ENCODE measurements around the gene CTXN1. TPM values are rescaled to one million over a fixed set of nuclear protein-coding genes. Genes with fewer than 3 reads are reported as not detected.

CTXN1 gene
- total and polyA plus RNA-seq, 2 donors (not counting 1 experiment from before 2014, with no cell fraction given): not detected

- no peak for DNase-seq
- no peak for ATAC-seq (ENCODE audit: low read depth)
- CTCF ChIA-PET: interaction anchor here (1.0 to 1.5 kb wide), 5 partner anchors 17 to 356 kb away, joined by 3 to 5 read pairs (median 5); no protein-coding TSS in a partner anchor
- Histone ChIP-seq H4K20me1 (ENCODE audit: control insufficient read depth, insufficient read depth, low read length, poor library complexity, severe bottlenecking) (peaks cover 43% of the 10 kb centered on the region), H3K27ac (ENCODE audit: low read length in 2 of 2) (no peak overlapping the region), H3K4me1 (ENCODE audit: control insufficient read depth in 2 of 2, insufficient read depth in 2 of 2, low read length in 2 of 2) (peaks cover 28 to 34% of the 10 kb centered on the region in 2 donors), H3K79me2 (ENCODE audit: control insufficient read depth, insufficient read depth, low read length) (peaks cover 5% of the 10 kb centered on the region), H3K9ac (ENCODE audit: low read length) (no peak overlapping the region), H3K27me3 (replicated peaks in 1 of 4; ENCODE audit: control extremely low read depth in 1 of 4, control insufficient read depth in 3 of 4, insufficient read depth in 4 of 4, low read length in 3 of 4) (peaks cover 0 to 5% (median 2%) of the 10 kb centered on the region in 4 experiments), H3K4me3 (ENCODE audit: control extremely low read depth in 1 of 5, extremely low read depth in 1 of 5, insufficient read depth in 1 of 5, low read depth in 2 of 5, low read length in 4 of 5) (no peak overlapping the region), H3K4me2 (replicated peaks; ENCODE audit: low read depth, low read length, poor library complexity, severe bottlenecking) (no peak overlapping the region), H2AFZ (ENCODE audit: insufficient read depth, low read depth, low read length, poor library complexity, severe bottlenecking) (no peak overlapping the region), H3K36me3 (replicated peaks in 1 of 2; ENCODE audit: control extremely low read depth in 1 of 2, control insufficient read depth in 1 of 2, extremely low read depth in 1 of 2, insufficient read depth in 2 of 2, low read length in 1 of 2) (peaks cover 0 to 13% of the 10 kb centered on the region in 2 experiments), H3K9me3 (ENCODE audit: control extremely low read depth in 1 of 3, control insufficient read depth in 2 of 3, insufficient read depth in 1 of 3, low read length in 2 of 3) (peaks cover 0 to 5% (median 0%) of the 10 kb centered on the region in 3 donors)
- H3K4me3 Mint-ChIP-seq: peak overlapping the region; percentile 73
- TF ChIP-seq CTCF (IDR thresholded peaks at IDR 0.05) (no peak), EZH2 (IDR thresholded peaks at IDR 0.05; ENCODE audit: borderline replicate concordance, insufficient read depth, low read depth, low read length, poor library complexity, severe bottlenecking) (no peak)
- WGBS (ENCODE audit: insufficient coverage): 91% methylated on average over 12 of the region's 12 CpGs
- H3K27me3 Mint-ChIP-seq: peaks cover 8% of the 10 kb centered on the region
- H3K4me1 Mint-ChIP-seq: peaks cover 38% of the 10 kb centered on the region
- no peaks in the 10 kb centered on the region for H3K9me3 Mint-ChIP-seq (ENCODE audit: insufficient read depth)
- intact Hi-C loops (cut with micrococcal nuclease): no loop called here
- POLR2A ChIA-PET: no interaction called here
- peak overlapping the region; percentile 37 for H3K27ac Mint-ChIP-seq
Measured at GRCh38 chr19:7924241-7924640, 1.7 kb downstream of the CTXN1 start.

- Histone ChIP-seq H3K36me3 (replicated peaks in 1 of 2; ENCODE audit: control extremely low read depth in 1 of 2, control insufficient read depth in 1 of 2, extremely low read depth in 1 of 2, insufficient read depth in 2 of 2, low read length in 1 of 2) (peaks cover 0 to 13% of the 10 kb centered on the region in 2 experiments), H3K27ac (ENCODE audit: low read length in 2 of 2) (no peak overlapping the region), H3K27me3 (replicated peaks in 1 of 4; ENCODE audit: control extremely low read depth in 1 of 4, control insufficient read depth in 3 of 4, insufficient read depth in 4 of 4, low read length in 3 of 4) (peaks cover 0 to 12% (median 8%) of the 10 kb centered on the region in 4 experiments), H3K4me3 (ENCODE audit: control extremely low read depth in 1 of 5, extremely low read depth in 1 of 5, insufficient read depth in 1 of 5, low read depth in 2 of 5, low read length in 4 of 5) (no peak overlapping the region), H3K4me2 (replicated peaks; ENCODE audit: low read depth, low read length, poor library complexity, severe bottlenecking) (no peak overlapping the region), H3K9ac (ENCODE audit: low read length) (no peak overlapping the region), H3K4me1 (ENCODE audit: control insufficient read depth in 2 of 2, insufficient read depth in 2 of 2, low read length in 2 of 2) (peaks cover 35 to 41% of the 10 kb centered on the region in 2 donors), H2AFZ (ENCODE audit: insufficient read depth, low read depth, low read length, poor library complexity, severe bottlenecking) (no peak overlapping the region), H3K79me2 (ENCODE audit: control insufficient read depth, insufficient read depth, low read length) (peaks cover 5% of the 10 kb centered on the region), H4K20me1 (ENCODE audit: control insufficient read depth, insufficient read depth, low read length, poor library complexity, severe bottlenecking) (peaks cover 48% of the 10 kb centered on the region), H3K9me3 (ENCODE audit: control extremely low read depth in 1 of 3, control insufficient read depth in 2 of 3, insufficient read depth in 1 of 3, low read length in 2 of 3) (peaks cover 0 to 11% (median 0%) of the 10 kb centered on the region in 3 donors)
- no peak overlapping the region for H3K27ac Mint-ChIP-seq
- peaks cover 8% of the 10 kb centered on the region for H3K27me3 Mint-ChIP-seq
- H3K4me1 Mint-ChIP-seq: peaks cover 38% of the 10 kb centered on the region
- 92% methylated on average over 18 of the region's 31 CpGs for WGBS (ENCODE audit: insufficient coverage)
- H3K9me3 Mint-ChIP-seq (ENCODE audit: insufficient read depth): no peaks in the 10 kb centered on the region
- no peak for DNase-seq
- ChIA-PET POLR2A (interaction anchor here (1.8 kb wide), 1 partner anchor 20 kb away, joined by 4 read pairs; the partner anchor contains the start of gene TIMM44), CTCF (interaction anchor here (1.0 to 1.5 kb wide), 5 partner anchors 18 to 355 kb away, joined by 3 to 5 read pairs (median 5); no protein-coding TSS in a partner anchor)
- intact Hi-C loops (cut with micrococcal nuclease): no loop called here
- H3K4me3 Mint-ChIP-seq: peak overlapping the region; percentile 29
- no peak for TF ChIP-seq CTCF (IDR thresholded peaks at IDR 0.05)
- no peak for TF ChIP-seq EZH2 (IDR thresholded peaks at IDR 0.05; ENCODE audit: borderline replicate concordance, insufficient read depth, low read depth, low read length, poor library complexity, severe bottlenecking)
- no peak for ATAC-seq (ENCODE audit: low read depth)
Measured at GRCh38 chr19:7923295-7924191, 2.4 kb downstream of the CTXN1 start.
